Neuron (in vitro differentiated cells): ENCODE data around the gene ISG20L2.

Experiments
- H2AFZ ChIP-seq: one replicate; pipeline ENCODE4 v1.6.1; 2013; ENCODE audit warnings: low read depth, mild to moderate bottlenecking, inconsistent platforms, low read length, moderate library complexity
- H3K27me3 ChIP-seq: one replicate; pipeline ENCODE4 v1.6.1; 2013; ENCODE audit warnings: low read length; ENCODE audit not compliant: insufficient read depth
- H3K36me3 ChIP-seq: one replicate; pipeline ENCODE4 v1.6.1; 2013; ENCODE audit warnings: low read length; ENCODE audit not compliant: insufficient read depth
- H3K4me1 ChIP-seq: one replicate; pipeline ENCODE4 v1.6.1; 2013; ENCODE audit warnings: low read length; ENCODE audit not compliant: insufficient read depth
- H3K4me3 ChIP-seq: 2 replicates; pipeline ENCODE4 v1.5.1; 2013; ENCODE audit warnings: mild to moderate bottlenecking, low read length, moderate library complexity
- H3K9me3 ChIP-seq: one replicate; pipeline ENCODE4 v1.6.1; 2013; ENCODE audit warnings: low read length

Gene ISG20L2

GRCh38 chr1:156750191-156750672, 21.7 kb upstream of the ISG20L2 start:
- Histone ChIP-seq H2AFZ (no peak overlapping the region), H3K36me3 (peaks cover 2% of the 10 kb centered on the region), H3K4me1 (peaks cover 57% of the 10 kb centered on the region), H3K9me3 (no peaks in the 10 kb centered on the region), H3K4me3 (peak overlapping the region; percentile 79), H3K27me3 (no peaks in the 10 kb centered on the region)

DNA sequence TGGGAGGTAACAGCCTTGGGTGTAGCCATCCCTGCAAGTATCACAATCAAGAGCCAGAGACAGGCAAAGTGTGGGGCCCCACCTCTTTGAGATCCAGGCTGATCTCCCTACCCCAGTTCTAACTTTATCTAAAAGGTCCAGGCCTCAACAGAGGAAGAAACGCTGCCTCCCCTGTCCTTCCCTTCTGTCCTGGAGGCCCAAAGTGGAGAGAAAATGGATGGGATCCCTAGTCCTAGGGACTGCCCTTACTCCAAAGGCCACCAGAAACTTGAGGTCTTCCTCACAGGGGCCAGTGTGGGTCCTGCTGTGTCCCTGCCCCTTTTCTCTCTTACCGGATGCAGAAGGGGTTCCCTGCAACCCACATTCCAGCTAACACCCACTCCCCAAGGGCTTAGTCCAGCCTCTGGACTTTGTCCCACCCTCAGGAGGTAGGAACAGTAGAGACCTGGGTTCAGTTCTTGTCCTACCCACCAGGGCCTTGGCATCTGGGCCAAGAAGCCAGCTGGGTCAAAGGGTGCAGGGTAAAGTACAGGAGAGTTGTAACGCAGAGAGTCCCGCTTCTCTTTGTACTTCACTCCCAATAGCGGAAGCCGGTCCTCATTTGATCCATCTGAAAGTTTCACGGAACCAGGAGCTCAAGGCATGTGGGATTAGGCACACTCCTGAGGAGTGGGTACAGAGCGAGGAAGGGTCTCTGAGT, 21.0 kb upstream of the ISG20L2 start:
- no peaks in the 10 kb centered on the region for H3K27me3 ChIP-seq
- no peak overlapping the region for H2AFZ ChIP-seq
- H3K4me1 ChIP-seq, result peaks cover 57% of the 10 kb centered on the region
- H3K9me3 ChIP-seq, result no peaks in the 10 kb centered on the region
- H3K4me3 ChIP-seq, result peak overlapping the region; percentile 79
- H3K36me3 ChIP-seq, result peaks cover 7% of the 10 kb centered on the region

DNA sequence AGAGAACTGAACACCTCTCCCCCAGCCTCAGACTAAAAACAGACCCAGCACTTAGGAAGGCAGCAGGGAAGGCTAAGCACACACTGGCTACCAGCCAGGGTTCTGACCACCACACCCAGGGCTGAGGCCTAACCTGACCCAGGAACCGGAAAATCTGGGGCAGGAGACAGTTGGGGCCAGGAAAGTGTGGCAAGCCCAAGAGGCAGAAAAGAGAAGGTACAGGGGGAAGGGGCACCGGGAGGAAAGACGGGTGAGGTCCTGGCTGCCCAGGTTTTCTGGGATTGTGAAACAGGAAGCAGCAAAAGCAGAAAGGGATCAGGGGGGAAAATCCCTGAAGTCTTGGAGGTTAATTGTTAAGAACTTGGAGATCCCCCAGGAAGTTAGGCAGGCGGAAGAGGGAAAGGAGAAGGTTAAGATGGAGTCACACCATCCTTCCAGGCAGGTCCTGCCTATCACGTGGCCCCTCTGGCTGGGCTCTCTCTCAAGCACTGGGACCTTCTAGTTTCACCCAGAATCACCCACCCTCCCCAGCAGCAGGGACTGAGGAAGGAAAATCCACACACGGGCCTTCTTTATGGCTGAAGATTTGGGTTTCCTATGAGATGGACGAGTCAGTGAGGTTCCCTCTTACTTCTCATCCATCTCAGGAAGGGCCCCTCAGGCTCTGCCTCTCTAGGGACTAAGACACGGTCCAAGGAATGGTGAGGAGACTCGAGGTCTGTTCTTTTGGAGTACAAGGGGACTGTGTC, 20.3 kb upstream of the ISG20L2 start:
- peaks cover 57% of the 10 kb centered on the region for H3K4me1 ChIP-seq
- no peaks in the 10 kb centered on the region for H3K27me3 ChIP-seq
- no peaks in the 10 kb centered on the region for H3K9me3 ChIP-seq
- H3K36me3 ChIP-seq, result peaks cover 10% of the 10 kb centered on the region
- H2AFZ ChIP-seq, result no peak overlapping the region
- peak overlapping the region; percentile 79 for H3K4me3 ChIP-seq

DNA sequence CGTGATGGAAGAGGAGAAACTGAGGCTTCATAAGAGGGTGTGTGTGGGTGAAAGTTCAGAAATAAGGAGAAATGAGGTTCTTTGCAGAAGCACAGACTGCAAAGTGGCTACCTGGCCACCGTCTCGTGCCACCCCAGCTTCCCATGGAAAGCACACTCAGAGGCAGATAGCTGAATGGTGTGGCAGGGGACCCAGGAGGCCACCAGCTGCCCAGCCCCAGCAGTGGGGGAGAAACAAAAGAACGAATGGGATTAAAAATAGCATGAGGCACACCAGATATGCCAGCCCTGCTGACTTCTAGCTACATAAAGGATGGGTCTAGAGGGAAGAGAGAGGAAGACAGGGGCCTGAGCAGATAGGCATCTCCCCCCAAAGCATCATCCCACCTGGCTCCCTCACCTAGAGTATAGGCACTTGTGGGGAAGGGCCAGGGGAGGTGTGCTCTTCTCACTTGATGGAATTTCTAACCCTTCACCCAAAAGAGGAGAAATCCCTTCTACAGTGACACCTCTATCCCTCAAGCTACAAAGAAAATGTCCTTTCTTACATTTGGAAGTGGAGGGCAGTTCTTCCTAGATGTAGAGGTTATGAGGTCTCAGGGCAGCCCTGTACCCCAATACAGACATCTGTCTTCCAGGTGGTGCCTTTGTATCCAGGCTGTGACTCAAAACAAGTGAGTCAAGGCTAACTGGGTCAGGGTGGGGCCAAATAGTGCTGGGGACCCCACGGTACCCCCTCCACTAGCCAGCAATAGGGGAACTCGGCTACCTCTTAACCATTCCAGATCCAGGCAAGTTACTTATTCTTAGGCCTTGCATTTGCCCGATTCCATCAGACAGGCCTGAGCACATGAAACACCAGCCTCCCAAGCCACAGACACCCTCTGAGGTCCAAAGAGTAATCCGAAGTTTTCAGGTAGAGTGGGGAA, 19.4 kb upstream of the ISG20L2 start:
- Histone ChIP-seq H3K4me1 (peaks cover 55% of the 10 kb centered on the region), H2AFZ (no peak overlapping the region)

GRCh38 chr1:156746728-156747631, 18.4 kb upstream of the ISG20L2 start:
- Histone ChIP-seq H3K4me3 (peak overlapping the region; percentile 47), H3K27me3 (no peaks in the 10 kb centered on the region), H3K9me3 (no peaks in the 10 kb centered on the region), H3K4me1 (peaks cover 47% of the 10 kb centered on the region), H3K36me3 (peaks cover 22% of the 10 kb centered on the region), H2AFZ (no peak overlapping the region)

More for the DNA sequence above, 19.4 kb upstream of the ISG20L2 start:
- Histone ChIP-seq H3K9me3 (no peaks in the 10 kb centered on the region), H3K36me3 (peaks cover 18% of the 10 kb centered on the region), H3K27me3 (no peaks in the 10 kb centered on the region), H3K4me3 (peak overlapping the region; percentile 47)

DNA sequence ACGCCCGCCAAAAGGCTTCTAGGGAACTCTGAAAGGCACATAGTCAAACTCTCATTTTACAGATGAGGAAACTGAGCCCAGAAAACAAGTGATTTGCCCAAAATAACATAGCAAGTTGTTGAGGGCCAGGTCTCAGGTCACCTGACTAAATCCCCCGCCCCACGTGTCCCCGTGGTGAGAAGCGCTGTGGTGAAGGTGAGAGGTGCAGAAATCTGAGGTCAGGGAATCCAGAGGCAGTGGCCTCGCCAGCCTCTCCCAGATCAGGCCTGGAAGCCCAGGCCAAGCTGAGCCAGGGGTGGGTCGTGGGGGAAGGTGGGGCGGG, 17.8 kb upstream of the ISG20L2 start:
- Histone ChIP-seq H3K4me1 (peaks cover 53% of the 10 kb centered on the region), H3K36me3 (peaks cover 26% of the 10 kb centered on the region), H3K4me3 (peak overlapping the region; percentile 47), H3K9me3 (no peaks in the 10 kb centered on the region), H2AFZ (no peak overlapping the region), H3K27me3 (no peaks in the 10 kb centered on the region)

DNA sequence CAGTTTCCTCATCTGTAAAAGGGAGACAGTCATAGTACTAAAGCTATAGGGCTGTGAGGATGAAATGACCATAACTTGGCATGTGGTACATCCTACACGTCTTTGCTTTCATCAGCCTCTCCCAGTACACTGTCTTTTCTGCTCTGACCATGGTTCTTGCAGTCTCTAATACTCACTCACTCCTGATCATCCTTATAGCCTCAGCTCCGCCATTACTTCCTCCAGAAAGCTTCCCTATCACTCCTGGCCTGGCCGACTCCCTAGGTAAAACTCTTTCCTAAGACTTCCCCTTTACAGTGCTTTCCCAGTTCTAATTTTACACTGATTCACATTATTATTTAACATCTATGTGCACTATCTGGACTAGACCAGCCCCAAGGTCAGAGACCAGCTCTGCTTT, 17.3 kb upstream of the ISG20L2 start:
- H3K27me3 ChIP-seq, result no peaks in the 10 kb centered on the region
- H3K36me3 ChIP-seq, result peaks cover 26% of the 10 kb centered on the region
- no peak overlapping the region for H2AFZ ChIP-seq
- no peak overlapping the region for H3K4me3 ChIP-seq
- peaks cover 53% of the 10 kb centered on the region for H3K4me1 ChIP-seq
- H3K9me3 ChIP-seq, result no peaks in the 10 kb centered on the region

DNA sequence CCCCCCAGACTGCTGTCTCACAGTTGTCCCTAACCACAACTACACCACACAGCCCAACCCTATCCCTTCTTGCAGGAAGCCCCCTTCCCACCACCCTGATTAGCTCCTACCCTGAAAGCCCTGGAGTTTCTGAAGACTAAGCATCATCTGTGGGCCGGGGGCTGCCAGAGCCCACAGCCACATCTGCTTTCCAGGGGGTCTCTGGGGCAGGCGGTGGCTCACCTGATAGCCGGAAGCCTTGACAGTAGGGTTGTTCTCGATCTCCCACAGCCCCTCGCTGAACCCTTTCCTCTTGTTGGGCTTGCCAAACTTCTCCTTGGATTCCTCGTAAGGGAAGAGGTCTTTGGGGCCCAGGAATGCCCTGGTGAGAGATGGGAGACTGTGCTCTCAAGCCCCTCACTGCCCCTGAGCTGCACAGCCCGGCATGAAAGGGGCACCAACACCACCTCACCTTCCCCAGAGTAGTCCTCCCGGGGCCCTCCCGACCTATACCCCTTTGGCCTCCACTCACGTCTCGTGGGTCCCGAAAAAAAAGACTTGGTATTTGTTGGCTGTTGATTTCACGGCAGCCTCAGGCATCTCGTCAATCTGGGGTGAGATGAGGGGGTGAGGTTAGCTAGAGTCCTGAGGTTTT, 16.3 kb upstream of the ISG20L2 start:
- Histone ChIP-seq H3K4me3 (no peak overlapping the region), H3K27me3 (no peaks in the 10 kb centered on the region), H2AFZ (no peak overlapping the region), H3K4me1 (peaks cover 51% of the 10 kb centered on the region), H3K9me3 (no peaks in the 10 kb centered on the region), H3K36me3 (peaks cover 26% of the 10 kb centered on the region)

- no peak overlapping the region for H2AFZ ChIP-seq
- H3K27me3 ChIP-seq, result no peaks in the 10 kb centered on the region
- no peaks in the 10 kb centered on the region for H3K9me3 ChIP-seq
- H3K4me3 ChIP-seq, result no peak overlapping the region
- H3K36me3 ChIP-seq, result peaks cover 26% of the 10 kb centered on the region
- H3K4me1 ChIP-seq, result peaks cover 48% of the 10 kb centered on the region
Observed at GRCh38 chr1:156744344-156744743, 15.8 kb upstream of the ISG20L2 start.

- Histone ChIP-seq H3K36me3 (peaks cover 29% of the 10 kb centered on the region), H3K4me3 (no peak overlapping the region), H2AFZ (no peak overlapping the region), H3K9me3 (no peaks in the 10 kb centered on the region), H3K27me3 (no peaks in the 10 kb centered on the region), H3K4me1 (peaks cover 41% of the 10 kb centered on the region)
Observed at GRCh38 chr1:156743367-156744302, 15.1 kb upstream of the ISG20L2 start.

- H2AFZ ChIP-seq, result no peak overlapping the region
- H3K4me3 ChIP-seq, result no peak overlapping the region
- H3K36me3 ChIP-seq, result peaks cover 35% of the 10 kb centered on the region
- no peaks in the 10 kb centered on the region for H3K9me3 ChIP-seq
- no peaks in the 10 kb centered on the region for H3K27me3 ChIP-seq
- peaks cover 32% of the 10 kb centered on the region for H3K4me1 ChIP-seq
Observed at GRCh38 chr1:156742801-156743200, 14.2 kb upstream of the ISG20L2 start.
